Gastrocnemius medialis (tissue), 4 donors: ENCODE measurements around the gene ADARB2. TPM values are rescaled to one million over a fixed set of nuclear protein-coding genes. Genes with fewer than 3 reads are reported as not detected.

ENCODE experiments used
- ATAC-seq, 2 donors: fragments of 150-250 bp; one replicate each; pipeline ENCODE4 v1.9.1; 2016
- DNase-seq, 2 donors: peaks; one replicate each; pipeline ENCODE4 v3.0.0-alpha.2; 2019
- H3K27ac ChIP-seq, 4 donors: fragments of 200-600 bp; sonication (generic); 1 replicate in 1 of 4; 2 replicates in 3 of 4; pipeline ENCODE4 v1.5.1; 2016 to 2018; ENCODE audit warnings: mild to moderate bottlenecking in 2 of 4, moderate library complexity in 1 of 4
- H3K27me3 ChIP-seq, 3 donors: fragments of 200-600 bp; sonication (generic) in 2 of 3; 1 replicate in 1 of 3; 2 replicates in 2 of 3; pipeline versions ENCODE4 v1.5.1 to v1.6.0; 2016 to 2019; ENCODE audit warnings: mild to moderate bottlenecking in 1 of 3, moderate library complexity in 1 of 3
- H3K36me3 ChIP-seq, 2 donors: fragments of 200-600 bp; sonication (generic) in 1 of 2; one replicate each; pipeline ENCODE4 v1.5.1; 2017 to 2018
- H3K4me1 ChIP-seq, 2 donors: fragments of 200-600 bp; sonication (generic) in 1 of 2; one replicate each; pipeline ENCODE4 v1.5.1; 2016 to 2017; ENCODE audit warnings: mild to moderate bottlenecking in 2 of 2
- H3K4me3 ChIP-seq, 4 donors: fragments of 200-600 bp; sonication (generic) in 3 of 4; 1 replicate in 1 of 4; 2 replicates in 3 of 4; pipeline ENCODE4 v1.5.1; 2016 to 2019; ENCODE audit warnings: mild to moderate bottlenecking in 2 of 4
- H3K9me3 ChIP-seq, 3 donors: fragments of 200-600 bp; sonication (generic) in 2 of 3; 1 replicate in 1 of 3; 2 replicates in 2 of 3; pipeline ENCODE4 v1.5.1; 2016 to 2019
- POLR2A ChIP-seq, 2 donors: fragments of 450-650 bp; IDR thresholded peaks; one replicate each; pipeline ENCODE4 v1.6.1; 2017; ENCODE audit warnings: antibody characterized with exemption in 2 of 2, mild to moderate bottlenecking in 2 of 2, moderate library complexity in 2 of 2
- in situ Hi-C, 4 donors: fragments of 200-750 bp; cut with MboI; loops; one replicate each; pipeline versions ENCODE4 v1.15.0 to v1.8.0; 2017; ENCODE audit warnings: low sequenced_read_pairs in 4 of 4
- intact Hi-C: fragments of 100-400 bp; cut with DNase I; formaldehyde crosslinking; loops from one replicate; pipeline ENCODE4 v1.15.1; 2023; ENCODE audit warnings: low total_unique reads
- total RNA-seq, 4 donors: library from RNA; depleted of rRNA; stranded (reverse); fragments of >200 nt; gene quantifications; one replicate each; pipeline versions ENCODE4 v1.1.0 to v1.2.3, GENCODE V29; 2016
- TF ChIP-seq, protein P1 (sequence below), 5 experiments: fragments of 450-650 bp in 3 of 5; fragments of 200-600 bp in 2 of 5; sonication (generic) in 2 of 5; IDR thresholded peaks in 4 of 5; conservative IDR thresholded peaks in 1 of 5; 1 replicate in 4 of 5; 2 replicates in 1 of 5; pipeline ENCODE4 v1.5.1; 2016 to 2019; ENCODE audit warnings: antibody characterized with exemption in 5 of 5, mild to moderate bottlenecking in 3 of 5, moderate library complexity in 3 of 5

ADARB2 gene
- total RNA-seq, 4 donors from 2014 or later = 0.07 to 0.87 (median 0.10) TPM

- Histone ChIP-seq H3K4me3 (no peak overlapping the region), H3K27ac (no peak overlapping the region), H3K9me3 (no peaks in the 10 kb centered on the region), H3K4me1 (no peaks in the 10 kb centered on the region), H3K27me3 (no peaks in the 10 kb centered on the region), H3K36me3 (no peaks in the 10 kb centered on the region)
- ATAC-seq = no peak
- in situ Hi-C loops = no loop called here
- no peak for DNase-seq
- intact Hi-C loops = no loop called here
- TF ChIP-seq, protein P1, sequence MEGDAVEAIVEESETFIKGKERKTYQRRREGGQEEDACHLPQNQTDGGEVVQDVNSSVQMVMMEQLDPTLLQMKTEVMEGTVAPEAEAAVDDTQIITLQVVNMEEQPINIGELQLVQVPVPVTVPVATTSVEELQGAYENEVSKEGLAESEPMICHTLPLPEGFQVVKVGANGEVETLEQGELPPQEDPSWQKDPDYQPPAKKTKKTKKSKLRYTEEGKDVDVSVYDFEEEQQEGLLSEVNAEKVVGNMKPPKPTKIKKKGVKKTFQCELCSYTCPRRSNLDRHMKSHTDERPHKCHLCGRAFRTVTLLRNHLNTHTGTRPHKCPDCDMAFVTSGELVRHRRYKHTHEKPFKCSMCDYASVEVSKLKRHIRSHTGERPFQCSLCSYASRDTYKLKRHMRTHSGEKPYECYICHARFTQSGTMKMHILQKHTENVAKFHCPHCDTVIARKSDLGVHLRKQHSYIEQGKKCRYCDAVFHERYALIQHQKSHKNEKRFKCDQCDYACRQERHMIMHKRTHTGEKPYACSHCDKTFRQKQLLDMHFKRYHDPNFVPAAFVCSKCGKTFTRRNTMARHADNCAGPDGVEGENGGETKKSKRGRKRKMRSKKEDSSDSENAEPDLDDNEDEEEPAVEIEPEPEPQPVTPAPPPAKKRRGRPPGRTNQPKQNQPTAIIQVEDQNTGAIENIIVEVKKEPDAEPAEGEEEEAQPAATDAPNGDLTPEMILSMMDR (IDR thresholded peaks at IDR 0.05 in 4 of 5, conservative IDR thresholded peaks at IDR 0.05 in 1 of 5) = no peak
- no peak for TF ChIP-seq POLR2A (IDR thresholded peaks at IDR 0.05)
Measured at GRCh38 chr10:1572519-1573333, 164.6 kb downstream of the ADARB2 start.

DNA sequence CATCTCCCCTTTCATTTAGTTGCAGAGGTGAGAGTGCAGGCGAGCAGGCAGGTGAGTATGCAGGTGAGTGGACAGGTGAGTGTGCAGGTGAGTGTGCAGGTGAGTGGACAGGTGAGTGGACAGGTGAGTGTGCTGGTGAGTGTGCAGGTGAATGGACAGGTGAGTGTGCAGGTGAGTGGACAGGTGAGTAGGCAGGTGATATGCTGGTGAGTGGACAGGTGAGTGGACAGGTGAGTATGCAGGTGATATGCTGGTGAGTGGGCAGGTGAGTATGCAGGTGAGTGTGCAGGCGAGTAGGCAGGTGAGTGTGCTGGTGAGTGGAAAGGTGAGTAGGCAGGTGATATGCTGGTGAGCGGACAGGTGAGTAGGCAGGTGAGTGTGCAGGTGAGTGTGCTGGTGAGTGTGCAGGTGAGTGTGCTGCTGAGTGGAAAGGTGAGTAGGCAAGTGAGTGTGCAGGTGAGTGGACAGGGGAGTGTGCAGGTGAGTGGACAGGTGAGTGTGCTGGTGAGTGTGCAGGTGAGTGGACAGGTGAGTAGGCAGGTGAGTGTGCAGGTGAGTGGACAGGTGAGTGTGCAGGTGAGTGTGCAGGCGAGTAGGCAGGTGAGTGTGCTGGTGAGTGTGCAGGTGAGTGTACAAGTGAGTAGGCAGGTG is 165.6 kb downstream of the ADARB2 start:
- DNase-seq (no peak), ATAC-seq (no peak)
- Histone ChIP-seq H3K36me3 (no peaks in the 10 kb centered on the region), H3K4me1 (no peaks in the 10 kb centered on the region), H3K27ac (no peak overlapping the region), H3K27me3 (no peaks in the 10 kb centered on the region), H3K9me3 (no peaks in the 10 kb centered on the region), H3K4me3 (no peak overlapping the region)
- TF ChIP-seq, protein P1 (IDR thresholded peaks at IDR 0.05 in 4 of 5, conservative IDR thresholded peaks at IDR 0.05 in 1 of 5) = no peak
- TF ChIP-seq POLR2A (IDR thresholded peaks at IDR 0.05) = no peak
- in situ Hi-C loops = no loop called here
- intact Hi-C loops = no loop called here

DNA sequence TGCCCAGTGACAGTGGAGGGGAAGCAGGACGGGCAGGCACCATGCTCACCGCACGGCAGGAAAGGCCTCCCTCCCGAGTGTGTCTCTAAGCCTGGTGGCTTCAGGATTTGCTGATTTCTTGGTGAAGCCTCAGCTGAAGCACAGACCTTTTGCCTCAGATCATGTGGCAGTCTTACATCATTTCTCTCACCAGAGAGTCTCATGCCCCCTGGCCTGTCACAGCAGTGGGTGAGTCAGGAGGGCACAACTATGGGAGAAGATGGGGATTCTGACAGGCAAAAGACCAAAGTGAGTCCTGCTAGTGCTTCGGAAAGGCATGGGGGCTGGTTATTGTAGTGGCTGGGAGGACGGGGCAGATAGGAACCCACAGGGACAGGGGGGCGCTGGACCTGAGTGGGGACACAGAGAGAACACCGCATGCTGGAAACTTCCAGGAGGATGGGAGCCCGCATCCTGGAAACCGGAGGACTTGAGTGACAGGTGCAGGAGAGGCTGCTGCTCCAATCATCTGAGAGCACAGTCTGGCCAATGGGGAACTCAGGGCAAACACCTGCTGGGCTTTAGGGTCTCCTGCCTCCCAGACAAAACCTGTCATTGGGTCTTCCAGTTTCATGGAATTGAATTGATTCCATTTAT is 166.8 kb downstream of the ADARB2 start:
- intact Hi-C loops = no loop called here
- Histone ChIP-seq H3K36me3 (no peaks in the 10 kb centered on the region), H3K4me3 (no peak overlapping the region), H3K9me3 (no peaks in the 10 kb centered on the region), H3K27me3 (no peaks in the 10 kb centered on the region), H3K27ac (no peak overlapping the region), H3K4me1 (no peaks in the 10 kb centered on the region)
- DNase-seq (no peak), ATAC-seq (no peak)
- TF ChIP-seq POLR2A (IDR thresholded peaks at IDR 0.05) = no peak
- TF ChIP-seq, protein P1 (IDR thresholded peaks at IDR 0.05 in 4 of 5, conservative IDR thresholded peaks at IDR 0.05 in 1 of 5) = no peak
- in situ Hi-C loops = no loop called here

- in situ Hi-C loops = no loop called here
- Histone ChIP-seq H3K4me1 (no peaks in the 10 kb centered on the region), H3K36me3 (no peaks in the 10 kb centered on the region), H3K4me3 (no peak overlapping the region), H3K9me3 (no peaks in the 10 kb centered on the region), H3K27me3 (no peaks in the 10 kb centered on the region), H3K27ac (no peak overlapping the region)
- DNase-seq = no peak
- intact Hi-C loops = no loop called here
- no peak for ATAC-seq
- TF ChIP-seq POLR2A (IDR thresholded peaks at IDR 0.05) = no peak
- TF ChIP-seq, protein P1 (IDR thresholded peaks at IDR 0.05 in 4 of 5, conservative IDR thresholded peaks at IDR 0.05 in 1 of 5) = no peak
Measured at GRCh38 chr10:1569208-1569607, 168.1 kb downstream of the ADARB2 start.
